Heart right ventricle (tissue), 16 donors: ENCODE measurements around the gene NAA11. TPM values are rescaled to one million over a fixed set of nuclear protein-coding genes. Genes with fewer than 3 reads are reported as not detected.

Source experiments
- ATAC-seq, 8 donors: fragments of 200-7000 bp; cut with Tn5 transposase; one replicate each; pipeline ENCODE4 v1.9.1; 2020; ENCODE audit warnings: mild to moderate bottlenecking in 8 of 8, moderate library complexity in 8 of 8, moderate number of reproducible peaks in 1 of 8
- DNase-seq, 2 donors: peaks; one replicate each; pipeline ENCODE4 v3.0.0-alpha.2; 2020
- H3K27ac ChIP-seq, 10 donors: fragments of 200-600 bp; sonication (generic) in 2 of 10; one replicate each; pipeline versions ENCODE4 v1.5.0 to v1.8.0; 2020 to 2022; ENCODE audit warnings: mild to moderate bottlenecking in 3 of 10
- H3K27me3 ChIP-seq, 7 donors: fragments of 200-600 bp; one replicate each; pipeline ENCODE4 v1.8.0; 2021 to 2022; ENCODE audit warnings: mild to moderate bottlenecking in 2 of 7
- H3K36me3 ChIP-seq, 9 donors: fragments of 200-600 bp; sonication (generic) in 1 of 9; one replicate each; pipeline versions ENCODE4 v1.5.0 to v1.8.0; 2020 to 2022; ENCODE audit warnings: mild to moderate bottlenecking in 2 of 9
- H3K4me1 ChIP-seq, 9 donors: fragments of 200-600 bp; sonication (generic) in 1 of 9; one replicate each; pipeline versions ENCODE4 v1.5.0 to v1.8.0; 2020 to 2022; ENCODE audit warnings: mild to moderate bottlenecking in 4 of 9
- H3K4me3 ChIP-seq, 10 donors: fragments of 200-600 bp; sonication (generic) in 2 of 10; one replicate each; pipeline versions ENCODE4 v1.5.0 to v1.8.0; 2020 to 2022; ENCODE audit warnings: mild to moderate bottlenecking in 7 of 10, moderate library complexity in 2 of 10
- H3K9me3 ChIP-seq, 11 donors: fragments of 200-600 bp in 10 of 11; sonication (generic) in 2 of 11; one replicate each; pipeline versions ENCODE4 v1.5.0 to v1.8.0; 2013 to 2022; ENCODE audit warnings: mild to moderate bottlenecking in 2 of 11, control low read depth in 1 of 11, moderate library complexity in 1 of 11
- CTCF ChIP-seq, 9 donors: fragments of 200-600 bp; sonication (generic) in 2 of 9; IDR thresholded peaks; one replicate each; pipeline versions ENCODE4 v1.5.0 to v1.8.0; 2021 to 2022; ENCODE audit warnings: antibody characterized with exemption in 9 of 9, mild to moderate bottlenecking in 5 of 9, moderate library complexity in 1 of 9
- WGBS, 2 donors: extraction: QIAGEN DNeasy Blood & Tissue Kit; methylation state at CpG; one replicate each; pipeline ENCODE4 v1.1.7; 2013; ENCODE audit warnings: inconsistent platforms in 1 of 2; 5-methylcytosine and 5-hydroxymethylcytosine counted together
- intact Hi-C, 10 donors: fragments of 100-400 bp; cut with DNase I; formaldehyde crosslinking; loops; one replicate each; pipeline versions ENCODE4 v1.11.1 to v1.14.2; 2022
- long read RNA-seq, 3 donors: library from polyadenylated mRNA; unstranded; transcript quantifications; one replicate each; pipeline ENCODE4 v2.0.0, GENCODE V29; 2020 to 2021
- polyA plus RNA-seq, 2 donors: library from polyadenylated mRNA; stranded (reverse); fragments of 200-250 nt; gene quantifications; one replicate each; pipeline ENCODE4 v1.2.3, GENCODE V29; 2013
- total RNA-seq, 10 donors: library from RNA; stranded (reverse); fragmentation: NEBNext Ultra II Directional in 3 of 10; extraction: Animal tissue kit (Norgen Biotek cat#: 25700) in 3 of 10; gene quantifications; one replicate each; pipeline versions ENCODE4 v1.2.1 to v1.2.4, GENCODE V29; 2021 to 2023
- donor health status: Arrhythmogenic right ventricular cardiomyopathy.
- donor health status: ischemic (EF 13 %, LVEDD 7.1; RV severe dilation, severe dysfunction).
- donor health status: healthy with polysubstance abuse.
- donor health status: DM: no; HTN: yes; CAD: no.
- donor health status: DM: no; HTN: no; CAD: no.
- donor health status: ischemic (EF 25% LVEDD 6.9; RV normal size, moderate dysfunction).
- donor health status: ischemic (EF 25% LVEDD 5.7; RV mildly dilated, moderate dysfunction).
- donor health status: healthy.
- donor health status: DM: yes; HTN: yes; CAD: no.
- donor health status: Ischemic cardiomyopathy.
- donor health status: ischemic (EF 35%, LVEDD 5.7; RV mildly dilated, moderate dysfunction).
- donor health status: nonischemic (EF 11% LVEDD 7.7; RV severe dilation, severe dysfunction).
- donor health status: DM: yes; HTN: yes; CAD: no.
- donor health status: PGD.
- donor health status: ischemic (EF 29% LVEDD 5.4; RV normal size, mild dysfunction).
- donor health status: nonischemic (EF 23%, LVEDD 6.1; RV moderate dilation, normal function).

NAA11 gene
- total RNA-seq (not detected), polyA plus RNA-seq (not detected)
- long read RNA-seq, donor 1 = 0 reads
- long read RNA-seq, donor 2 = 0 reads
- long read RNA-seq, donor 3 = 0 reads

GRCh38 chr4:79325864-79326328 lies at the start of gene NAA11:
Gene NAA11, minus strand, starts transcription at chr4:79326061. Its CDS starts 184 bp downstream, at chr4:79325877.
- Histone ChIP-seq H3K4me3 (no peak within 1 kb of the TSS), H3K27ac (no peak within 1 kb of the TSS), H3K27me3 (no peaks in the 10 kb centered on the region), H3K36me3 (no peaks in the 10 kb centered on the region), H3K9me3 (no peaks in the 10 kb centered on the region), H3K4me1 (no peaks in the 10 kb centered on the region)
- WGBS, 2 donors = 92 to 95% methylated on average over 19 of the region's 19 CpGs
- no peak for TF ChIP-seq CTCF (IDR thresholded peaks at IDR 0.05)
- ATAC-seq (no peak), DNase-seq (no peak)
- intact Hi-C loops = no loop called here

GRCh38 chr4:79370026-79370425 lies 44.2 kb upstream of the NAA11 start:
- no peak for TF ChIP-seq CTCF (IDR thresholded peaks at IDR 0.05)
- WGBS, 2 donors = 55 to 57% methylated on average over 2 of the region's 2 CpGs
- no peak overlapping the region for H3K4me3 ChIP-seq
- intact Hi-C loops = no loop called here
- no peak for ATAC-seq
- H3K36me3 ChIP-seq = no peaks in the 10 kb centered on the region
- H3K27me3 ChIP-seq = no peaks in the 10 kb centered on the region
- no peaks in the 10 kb centered on the region for H3K4me1 ChIP-seq
- H3K9me3 ChIP-seq = no peaks in the 10 kb centered on the region
- no peak overlapping the region for H3K27ac ChIP-seq
- no peak for DNase-seq

GRCh38 chr4:79367096-79367495 lies 41.2 kb upstream of the NAA11 start:
- DNase-seq (no peak), ATAC-seq (no peak)
- no peak for TF ChIP-seq CTCF (IDR thresholded peaks at IDR 0.05)
- no peaks in the 10 kb centered on the region for H3K4me1 ChIP-seq
- no peaks in the 10 kb centered on the region for H3K36me3 ChIP-seq
- 91 to 93% methylated on average over 2 of the region's 2 CpGs for WGBS, 2 donors
- H3K27ac ChIP-seq = no peak overlapping the region
- no peaks in the 10 kb centered on the region for H3K9me3 ChIP-seq
- no peaks in the 10 kb centered on the region for H3K27me3 ChIP-seq
- H3K4me3 ChIP-seq = no peak overlapping the region
- intact Hi-C loops = no loop called here

- intact Hi-C loops = no loop called here
- ATAC-seq = no peak
These were observed 40.6 kb upstream of the NAA11 start for GRCh38 chr4:79366422-79366821.

More at GRCh38 chr4:79366422-79366821, 40.6 kb upstream of the NAA11 start:
- Histone ChIP-seq H3K36me3 (no peaks in the 10 kb centered on the region), H3K27me3 (no peaks in the 10 kb centered on the region), H3K4me1 (no peaks in the 10 kb centered on the region), H3K27ac (no peak overlapping the region), H3K4me3 (no peak overlapping the region), H3K9me3 (no peaks in the 10 kb centered on the region)
- no peak for TF ChIP-seq CTCF (IDR thresholded peaks at IDR 0.05)
- no peak for DNase-seq
